Osteocyte (in vitro differentiated cells): ENCODE results near the gene ZNF132. TPM values are rescaled to one million over a fixed set of nuclear protein-coding genes. Genes with fewer than 3 reads are reported as not detected.

Source experiments
- DNase-seq: peaks from one replicate; pipeline ENCODE4 v3.0.0; 2021; ENCODE audit warnings: mixed read lengths; ENCODE audit not compliant: unreplicated experiment; ENCODE audit errors: extremely low spot score
- H3K27ac Mint-ChIP-seq: one replicate; pipeline ENCODE4 v1.8.0; 2021; ENCODE audit warnings: mild to moderate bottlenecking, mixed read lengths; ENCODE audit not compliant: unreplicated experiment
- H3K27me3 Mint-ChIP-seq: one replicate; pipeline ENCODE4 v1.8.0; 2021; ENCODE audit warnings: mixed read lengths; ENCODE audit not compliant: unreplicated experiment
- H3K36me3 Mint-ChIP-seq: one replicate; pipeline ENCODE4 v1.8.0; 2021; ENCODE audit warnings: mixed read lengths; ENCODE audit not compliant: unreplicated experiment
- H3K4me1 Mint-ChIP-seq: one replicate; pipeline ENCODE4 v1.8.0; 2021; ENCODE audit warnings: mixed read lengths; ENCODE audit not compliant: unreplicated experiment
- H3K4me3 Mint-ChIP-seq: one replicate; pipeline ENCODE4 v1.8.0; 2021; ENCODE audit warnings: mild to moderate bottlenecking, moderate library complexity, mixed read lengths; ENCODE audit not compliant: unreplicated experiment
- H3K9me3 Mint-ChIP-seq: one replicate; pipeline ENCODE4 v1.8.0; 2021; ENCODE audit warnings: mixed read lengths; ENCODE audit not compliant: unreplicated experiment
- CTCF ChIP-seq: fragments of 200-600 bp; sonication (generic); IDR thresholded peaks from 2 replicates; pipeline ENCODE4 v1.5.0; 2021; ENCODE audit warnings: antibody characterized with exemption, mild to moderate bottlenecking, moderate library complexity
- total RNA-seq: library from RNA; stranded (reverse); gene quantifications from 2 replicates; pipeline ENCODE4 v1.2.1, GENCODE V29; 2021

ZNF132 gene
- total RNA-seq, 1 donor from 2014 or later, result 1.2 TPM

- peaks cover 13% of the 10 kb centered on the region for H3K36me3 Mint-ChIP-seq
- H3K27ac Mint-ChIP-seq, result peak overlapping the region; percentile 86
- no peaks in the 10 kb centered on the region for H3K27me3 Mint-ChIP-seq
- TF ChIP-seq CTCF, result no peak
- H3K4me3 Mint-ChIP-seq, result peak overlapping the region; percentile 76
- DNase-seq, result no peak
- peaks cover 25% of the 10 kb centered on the region for H3K9me3 Mint-ChIP-seq
- peaks cover 4% of the 10 kb centered on the region for H3K4me1 Mint-ChIP-seq
Observed at GRCh38 chr19:58440556-58440955, 603 bp upstream of the ZNF132 start.

GRCh38 chr19:58434217-58434616 is 5.7 kb downstream of the ZNF132 start:
- Mint-ChIP-seq H3K36me3 (peaks cover 31% of the 10 kb centered on the region), H3K27me3 (no peaks in the 10 kb centered on the region), H3K4me3 (no peak overlapping the region), H3K27ac (no peak overlapping the region), H3K4me1 (no peaks in the 10 kb centered on the region), H3K9me3 (peaks cover 48% of the 10 kb centered on the region)
- DNase-seq, result no peak
- no peak for TF ChIP-seq CTCF

GRCh38 chr19:58429745-58430144 is 10.2 kb downstream of the ZNF132 start:
- Mint-ChIP-seq H3K27ac (no peak overlapping the region), H3K27me3 (no peaks in the 10 kb centered on the region), H3K36me3 (peaks cover 28% of the 10 kb centered on the region), H3K4me3 (no peak overlapping the region), H3K4me1 (no peaks in the 10 kb centered on the region), H3K9me3 (peaks cover 23% of the 10 kb centered on the region)
- TF ChIP-seq CTCF, result no peak
- DNase-seq, result no peak

GRCh38 chr19:58428617-58429016 is 11.3 kb downstream of the ZNF132 start:
- no peak for DNase-seq
- Mint-ChIP-seq H3K36me3 (peaks cover 21% of the 10 kb centered on the region), H3K4me1 (no peaks in the 10 kb centered on the region), H3K9me3 (peaks cover 18% of the 10 kb centered on the region), H3K27ac (no peak overlapping the region), H3K27me3 (no peaks in the 10 kb centered on the region), H3K4me3 (no peak overlapping the region)
- no peak for TF ChIP-seq CTCF

- Mint-ChIP-seq H3K9me3 (no peaks in the 10 kb centered on the region), H3K27me3 (no peaks in the 10 kb centered on the region), H3K4me1 (peaks cover 11% of the 10 kb centered on the region), H3K4me3 (no peak overlapping the region), H3K36me3 (peaks cover 35% of the 10 kb centered on the region), H3K27ac (no peak overlapping the region)
- TF ChIP-seq CTCF, result no peak
- no peak for DNase-seq
Observed at GRCh38 chr19:58417071-58417470, 22.9 kb downstream of the ZNF132 start.
